Measurements from ENCODE around the gene PIM3. TPM values are rescaled to one million over a fixed set of nuclear protein-coding genes. Genes with fewer than 3 reads are reported as not detected.
"Not testable (repeated sequence)": the region's sequence is repeated elsewhere in the genome, so short reads cannot be mapped to it uniquely, and the experiment has no call there.

PIM3 gene
- polyA plus RNA-seq, 3 donors from 2014 or later: 14.5 to 20.6 (median 15.8) TPM

- no peak for DNase-seq
- H3K27me3 Mint-ChIP-seq (ENCODE audit: low read depth in 3 of 3): peaks cover 3 to 5% (median 5%) of the 10 kb centered on the region in 3 donors
- H3K4me1 Mint-ChIP-seq: peaks cover 5 to 6% of the 10 kb centered on the region in 2 donors
- peaks cover 0 to 8% (median 0%) of the 10 kb centered on the region in 6 donors for H3K9me3 Mint-ChIP-seq
- peaks cover 0 to 8% (median 0%) of the 10 kb centered on the region in 3 donors for H3K36me3 Mint-ChIP-seq
- peak overlapping the region in 3 of 6 donors; percentile 6 to 44 (median 20) for H3K27ac Mint-ChIP-seq
- no peak overlapping the region for H3K4me3 Mint-ChIP-seq
Measured at GRCh38 chr22:49976439-49977175, 16.0 kb downstream of the PIM3 start.

- Mint-ChIP-seq H3K27me3 (ENCODE audit: low read depth in 3 of 3) (peaks cover 5% of the 10 kb centered on the region in 3 donors), H3K27ac (no peak overlapping the region), H3K4me3 (no peak overlapping the region), H3K9me3 (peaks cover 0 to 8% (median 0%) of the 10 kb centered on the region in 6 donors), H3K4me1 (peaks cover 6% of the 10 kb centered on the region in 2 donors), H3K36me3 (peaks cover 0 to 8% (median 0%) of the 10 kb centered on the region in 3 donors)
- DNase-seq: no peak
Measured at GRCh38 chr22:49977578-49977977, 17.0 kb downstream of the PIM3 start.

- DNase-seq: no peak
- Mint-ChIP-seq H3K9me3 (peaks cover 0 to 8% (median 0%) of the 10 kb centered on the region in 6 donors), H3K4me1 (peaks cover 6 to 10% of the 10 kb centered on the region in 2 donors), H3K27ac (no peak overlapping the region), H3K4me3 (no peak overlapping the region), H3K27me3 (ENCODE audit: low read depth in 3 of 3) (peaks cover 10 to 12% (median 10%) of the 10 kb centered on the region in 3 donors), H3K36me3 (peaks cover 0 to 8% (median 0%) of the 10 kb centered on the region in 3 donors)
Measured at GRCh38 chr22:49979587-49980264, 19.2 kb downstream of the PIM3 start.

GRCh38 chr22:49981799-49982198 is 21.2 kb downstream of the PIM3 start:
- Mint-ChIP-seq H3K27me3 (ENCODE audit: low read depth in 3 of 3) (peaks cover 14 to 28% (median 16%) of the 10 kb centered on the region in 3 donors), H3K9me3 (peaks cover 7 to 23% (median 11%) of the 10 kb centered on the region in 6 donors), H3K36me3 (peaks cover 0 to 14% (median 10%) of the 10 kb centered on the region in 3 donors)
- DNase-seq, H3K27ac Mint-ChIP-seq, H3K4me3 Mint-ChIP-seq, H3K4me1 Mint-ChIP-seq: not testable (repeated sequence)

GRCh38 chr22:49983148-49984042 is 22.8 kb downstream of the PIM3 start:
- Mint-ChIP-seq H3K27me3 (ENCODE audit: low read depth in 3 of 3) (peaks cover 15 to 30% (median 18%) of the 10 kb centered on the region in 3 donors), H3K36me3 (peaks cover 0 to 15% (median 14%) of the 10 kb centered on the region in 3 donors), H3K4me1 (peaks cover 0 to 5% of the 10 kb centered on the region in 2 donors), H3K27ac (no peak overlapping the region), H3K4me3 (no peak overlapping the region), H3K9me3 (peaks cover 9 to 29% (median 15%) of the 10 kb centered on the region in 6 donors)
- no peak for DNase-seq

- peaks cover 18 to 28% (median 18%) of the 10 kb centered on the region in 3 donors for H3K27me3 Mint-ChIP-seq (ENCODE audit: low read depth in 3 of 3)
- H3K27ac Mint-ChIP-seq: no peak overlapping the region
Measured at GRCh38 chr22:49986325-49986724, 25.8 kb downstream of the PIM3 start.

GRCh38 chr22:49989826-49990225 is 29.3 kb downstream of the PIM3 start:
- H3K4me1 Mint-ChIP-seq, H3K27ac Mint-ChIP-seq, DNase-seq, H3K4me3 Mint-ChIP-seq: not testable (repeated sequence)
- Mint-ChIP-seq H3K27me3 (ENCODE audit: low read depth in 3 of 3) (peaks cover 12 to 22% (median 14%) of the 10 kb centered on the region in 3 donors), H3K9me3 (peaks cover 7 to 21% (median 16%) of the 10 kb centered on the region in 6 donors), H3K36me3 (peaks cover 0 to 15% (median 9%) of the 10 kb centered on the region in 3 donors)

More at GRCh38 chr22:49986325-49986724, 25.8 kb downstream of the PIM3 start:
- H3K9me3 Mint-ChIP-seq: peaks cover 10 to 21% (median 16%) of the 10 kb centered on the region in 6 donors
- no peak for DNase-seq
- peaks cover 0 to 15% (median 9%) of the 10 kb centered on the region in 3 donors for H3K36me3 Mint-ChIP-seq
- H3K4me1 Mint-ChIP-seq: peaks cover 0 to 5% of the 10 kb centered on the region in 2 donors
- H3K4me3 Mint-ChIP-seq: no peak overlapping the region

- Mint-ChIP-seq H3K4me3 (no peak overlapping the region), H3K27ac (no peak overlapping the region), H3K36me3 (peaks cover 0 to 11% (median 4%) of the 10 kb centered on the region in 3 donors)
Measured at GRCh38 chr22:49991167-49991566, 30.6 kb downstream of the PIM3 start.

GRCh38 chr22:49991907-49992533 is 31.4 kb downstream of the PIM3 start:
- H3K36me3 Mint-ChIP-seq: peaks cover 0 to 4% (median 4%) of the 10 kb centered on the region in 3 donors
- H3K9me3 Mint-ChIP-seq: peaks cover 2 to 6% (median 4%) of the 10 kb centered on the region in 6 donors
- peaks cover 3 to 9% (median 3%) of the 10 kb centered on the region in 3 donors for H3K27me3 Mint-ChIP-seq (ENCODE audit: low read depth in 3 of 3)
- no peak overlapping the region for H3K27ac Mint-ChIP-seq
- H3K4me1 Mint-ChIP-seq: peaks cover 2 to 5% of the 10 kb centered on the region in 2 donors
- no peak for DNase-seq
- no peak overlapping the region for H3K4me3 Mint-ChIP-seq

More at GRCh38 chr22:49991167-49991566, 30.6 kb downstream of the PIM3 start:
- Mint-ChIP-seq H3K9me3 (peaks cover 3 to 15% (median 11%) of the 10 kb centered on the region in 6 donors), H3K4me1 (peaks cover 2 to 5% of the 10 kb centered on the region in 2 donors), H3K27me3 (ENCODE audit: low read depth in 3 of 3) (peaks cover 8 to 11% (median 9%) of the 10 kb centered on the region in 3 donors)
- DNase-seq: no peak

GRCh38 chr22:49992921-49993648 is 32.5 kb downstream of the PIM3 start:
- H3K4me1 Mint-ChIP-seq: peaks cover 2 to 5% of the 10 kb centered on the region in 2 donors
- H3K27ac Mint-ChIP-seq: peak overlapping the region in 1 of 6 donors; percentile 71
- H3K36me3 Mint-ChIP-seq: peaks cover 0 to 4% (median 0%) of the 10 kb centered on the region in 3 donors
- H3K9me3 Mint-ChIP-seq: peaks cover 0 to 2% (median 0%) of the 10 kb centered on the region in 6 donors
- DNase-seq: peak; percentile 42 to 56 (median 50)
- H3K4me3 Mint-ChIP-seq: no peak overlapping the region
- peaks cover 3 to 6% (median 3%) of the 10 kb centered on the region in 3 donors for H3K27me3 Mint-ChIP-seq (ENCODE audit: low read depth in 3 of 3)

- Mint-ChIP-seq H3K36me3 (peaks cover 0 to 4% (median 0%) of the 10 kb centered on the region in 3 donors), H3K4me1 (peaks cover 8 to 12% of the 10 kb centered on the region in 2 donors), H3K27me3 (ENCODE audit: low read depth in 3 of 3) (peaks cover 0 to 5% (median 3%) of the 10 kb centered on the region in 3 donors), H3K27ac (peak overlapping the region in 1 of 6 donors; percentile 71), H3K9me3 (peaks cover 0 to 2% (median 0%) of the 10 kb centered on the region in 6 donors), H3K4me3 (no peak overlapping the region)
- DNase-seq: no peak
Measured at GRCh38 chr22:49993649-49994360, 33.2 kb downstream of the PIM3 start.
